ENCODE measurements around the gene CAMK2D. TPM values are rescaled to one million over a fixed set of nuclear protein-coding genes. Genes with fewer than 3 reads are reported as not detected.

CAMK2D gene
- total and polyA plus RNA-seq, 2 donors = 33.8 to 125 TPM

- WGBS = 11% methylated on average over 4 of the region's 4 CpGs
- Histone ChIP-seq H3K4me1 (ENCODE audit: insufficient read depth) (no peaks in the 10 kb centered on the region), H3K27ac (ENCODE audit: low read depth) (no peak overlapping the region), H3K4me3 (ENCODE audit: low read depth, low read length) (peak overlapping the region; percentile 65), H3K36me3 (ENCODE audit: insufficient read depth) (no peaks in the 10 kb centered on the region)
- DNase-seq (ENCODE audit: extremely low spot score) = no peak
Observed at GRCh38 chr4:113759696-113760093, 1.8 kb downstream of the CAMK2D start.

DNA sequence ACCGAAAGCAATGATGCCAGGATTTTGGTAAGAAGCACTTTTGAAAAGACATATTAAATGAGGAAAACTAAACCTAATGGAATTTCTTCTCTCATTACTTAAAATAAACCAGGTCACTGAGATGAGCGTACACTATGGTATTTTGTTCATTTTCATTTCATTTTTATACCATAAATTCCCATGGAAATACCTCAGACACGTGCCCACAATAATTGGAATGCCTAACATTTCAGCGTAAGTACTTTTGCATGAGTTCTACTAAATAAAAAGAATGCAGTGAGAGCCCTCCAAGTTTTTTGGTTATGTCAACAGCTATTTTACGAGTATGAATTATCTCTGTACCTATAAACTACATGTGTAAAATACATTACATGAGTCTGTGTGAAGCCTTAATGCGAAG, 3.2 kb downstream of the CAMK2D start:
- WGBS = 48% methylated on average over 6 of the region's 6 CpGs
- Histone ChIP-seq H3K4me1 (ENCODE audit: insufficient read depth) (no peaks in the 10 kb centered on the region), H3K4me3 (ENCODE audit: low read depth, low read length) (no peak overlapping the region), H3K27ac (ENCODE audit: low read depth) (no peak overlapping the region), H3K36me3 (ENCODE audit: insufficient read depth) (no peaks in the 10 kb centered on the region)
- DNase-seq (ENCODE audit: extremely low spot score) = no peak

- H3K36me3 ChIP-seq (ENCODE audit: insufficient read depth) = no peaks in the 10 kb centered on the region
- no peak for DNase-seq (ENCODE audit: extremely low spot score)
- no peaks in the 10 kb centered on the region for H3K4me1 ChIP-seq (ENCODE audit: insufficient read depth)
- 91% methylated on average over 3 of the region's 3 CpGs for WGBS
- no peak overlapping the region for H3K27ac ChIP-seq (ENCODE audit: low read depth)
- no peak overlapping the region for H3K4me3 ChIP-seq (ENCODE audit: low read depth, low read length)
Observed at GRCh38 chr4:113757486-113757885, 4.1 kb downstream of the CAMK2D start.

GRCh38 chr4:113756005-113756410, 5.5 kb downstream of the CAMK2D start:
- Histone ChIP-seq H3K27ac (ENCODE audit: low read depth) (no peak overlapping the region), H3K4me1 (ENCODE audit: insufficient read depth) (no peaks in the 10 kb centered on the region), H3K4me3 (ENCODE audit: low read depth, low read length) (no peak overlapping the region), H3K36me3 (ENCODE audit: insufficient read depth) (no peaks in the 10 kb centered on the region)
- 78% methylated on average over 1 of the region's 1 CpG for WGBS
- DNase-seq (ENCODE audit: extremely low spot score) = no peak

GRCh38 chr4:113750734-113751133, 10.8 kb downstream of the CAMK2D start:
- 99% methylated on average over 1 of the region's 1 CpG for WGBS
- no peak for DNase-seq (ENCODE audit: extremely low spot score)
- Histone ChIP-seq H3K4me1 (ENCODE audit: insufficient read depth) (no peaks in the 10 kb centered on the region), H3K4me3 (ENCODE audit: low read depth, low read length) (no peak overlapping the region), H3K27ac (ENCODE audit: low read depth) (no peak overlapping the region), H3K36me3 (ENCODE audit: insufficient read depth) (no peaks in the 10 kb centered on the region)

DNA sequence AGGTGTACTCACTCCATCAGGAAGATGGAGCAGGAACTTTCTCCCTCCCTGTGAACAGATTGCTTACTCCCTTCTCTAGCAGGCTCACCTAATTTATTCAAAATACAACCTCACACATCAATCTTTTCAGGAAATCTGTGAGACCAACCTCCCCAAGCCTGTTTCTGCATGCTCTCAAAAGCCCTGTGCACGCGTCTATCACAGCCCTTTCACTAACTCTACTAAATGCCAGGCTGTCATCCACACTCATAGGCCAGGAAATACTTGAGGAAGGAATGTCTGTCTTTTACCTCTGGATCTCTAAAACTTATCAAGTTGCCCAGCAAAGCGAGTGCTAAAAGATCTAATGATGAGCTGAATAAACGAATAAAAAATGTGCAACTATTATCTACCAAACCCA, 11.2 kb downstream of the CAMK2D start:
- no peak overlapping the region for H3K27ac ChIP-seq (ENCODE audit: low read depth)
- H3K4me3 ChIP-seq (ENCODE audit: low read depth, low read length) = no peak overlapping the region
- H3K4me1 ChIP-seq (ENCODE audit: insufficient read depth) = no peaks in the 10 kb centered on the region
- H3K36me3 ChIP-seq (ENCODE audit: insufficient read depth) = no peaks in the 10 kb centered on the region
- DNase-seq (ENCODE audit: extremely low spot score) = no peak
- WGBS = 92% methylated on average over 4 of the region's 4 CpGs

DNA sequence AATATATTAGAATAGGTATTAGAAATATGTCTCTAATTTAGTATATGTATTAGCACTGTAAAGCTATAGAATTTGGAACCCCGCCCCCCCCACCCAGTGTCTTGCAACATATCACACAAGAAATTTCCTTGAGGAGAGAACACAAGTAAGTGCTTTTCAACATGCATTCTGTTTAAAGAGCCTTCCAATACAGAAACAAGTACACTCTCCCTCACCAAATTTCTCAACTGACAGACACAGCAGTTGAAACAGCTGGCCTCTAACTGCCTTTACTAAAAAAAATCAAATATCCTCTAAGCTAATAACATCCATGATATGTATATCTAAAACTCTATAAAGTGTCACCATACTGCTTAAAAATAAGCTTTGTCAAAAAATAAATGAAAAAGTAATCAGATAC, 12.4 kb downstream of the CAMK2D start:
- no peak for DNase-seq (ENCODE audit: extremely low spot score)
- Histone ChIP-seq H3K36me3 (ENCODE audit: insufficient read depth) (peaks cover under 1% of the 10 kb centered on the region), H3K4me1 (ENCODE audit: insufficient read depth) (peaks cover 2% of the 10 kb centered on the region), H3K27ac (ENCODE audit: low read depth) (no peak overlapping the region), H3K4me3 (ENCODE audit: low read depth, low read length) (no peak overlapping the region)
- WGBS = 93% methylated on average over 1 of the region's 1 CpG

DNA sequence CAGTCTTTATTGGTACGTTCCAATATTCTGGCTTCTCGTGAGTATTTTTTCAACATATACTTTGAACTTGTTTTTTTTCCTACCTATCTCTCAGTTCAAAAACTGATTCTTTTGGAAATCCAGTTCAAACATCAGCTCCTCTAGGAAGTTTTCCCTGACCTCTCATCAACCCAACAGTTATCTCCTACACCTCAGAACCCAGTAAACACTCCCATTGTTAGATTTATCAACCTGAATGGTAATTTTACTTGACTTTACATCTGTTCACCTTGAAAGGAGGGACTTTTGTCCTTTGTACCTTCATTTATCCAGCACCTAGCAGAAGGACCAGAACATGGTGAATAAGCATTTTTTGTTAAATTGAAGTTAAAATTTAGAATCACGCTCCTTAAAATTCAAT, 13.6 kb downstream of the CAMK2D start:
- H3K4me3 ChIP-seq (ENCODE audit: low read depth, low read length) = no peak overlapping the region
- WGBS = 98% methylated on average over 3 of the region's 3 CpGs
- no peak for DNase-seq (ENCODE audit: extremely low spot score)
- no peak overlapping the region for H3K27ac ChIP-seq (ENCODE audit: low read depth)
- peaks cover 1% of the 10 kb centered on the region for H3K36me3 ChIP-seq (ENCODE audit: insufficient read depth)
- peaks cover 2% of the 10 kb centered on the region for H3K4me1 ChIP-seq (ENCODE audit: insufficient read depth)

DNA sequence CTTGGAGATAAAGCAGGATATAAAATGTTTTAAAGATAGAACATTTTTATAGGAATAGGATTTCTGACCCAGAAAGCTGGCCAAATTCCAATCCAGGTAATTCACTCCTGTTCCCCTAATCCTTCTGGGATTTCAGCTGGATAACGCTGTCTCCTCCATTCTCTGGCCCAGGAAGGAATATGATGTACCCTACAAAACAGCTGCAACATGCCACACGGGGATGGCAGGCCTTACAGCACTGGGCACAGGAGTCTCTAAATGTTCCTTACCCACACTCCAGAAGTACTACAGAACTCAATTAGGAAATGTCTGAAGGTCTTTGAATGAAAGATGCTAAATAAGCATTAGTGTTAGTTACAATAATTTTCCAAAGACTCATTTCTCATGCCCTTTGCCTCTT, 15.8 kb downstream of the CAMK2D start:
- no peak overlapping the region for H3K4me3 ChIP-seq (ENCODE audit: low read depth, low read length)
- 88% methylated on average over 2 of the region's 2 CpGs for WGBS
- no peak for DNase-seq (ENCODE audit: extremely low spot score)
- peaks cover 1% of the 10 kb centered on the region for H3K36me3 ChIP-seq (ENCODE audit: insufficient read depth)
- H3K4me1 ChIP-seq (ENCODE audit: insufficient read depth) = peaks cover 2% of the 10 kb centered on the region
- H3K27ac ChIP-seq (ENCODE audit: low read depth) = no peak overlapping the region

GRCh38 chr4:113744667-113745240, 16.8 kb downstream of the CAMK2D start:
- no peak overlapping the region for H3K4me3 ChIP-seq (ENCODE audit: low read depth, low read length)
- peaks cover 1% of the 10 kb centered on the region for H3K36me3 ChIP-seq (ENCODE audit: insufficient read depth)
- no peak overlapping the region for H3K27ac ChIP-seq (ENCODE audit: low read depth)
- no peak for DNase-seq (ENCODE audit: extremely low spot score)
- peaks cover 2% of the 10 kb centered on the region for H3K4me1 ChIP-seq (ENCODE audit: insufficient read depth)
- WGBS = 97% methylated on average over 4 of the region's 4 CpGs

DNA sequence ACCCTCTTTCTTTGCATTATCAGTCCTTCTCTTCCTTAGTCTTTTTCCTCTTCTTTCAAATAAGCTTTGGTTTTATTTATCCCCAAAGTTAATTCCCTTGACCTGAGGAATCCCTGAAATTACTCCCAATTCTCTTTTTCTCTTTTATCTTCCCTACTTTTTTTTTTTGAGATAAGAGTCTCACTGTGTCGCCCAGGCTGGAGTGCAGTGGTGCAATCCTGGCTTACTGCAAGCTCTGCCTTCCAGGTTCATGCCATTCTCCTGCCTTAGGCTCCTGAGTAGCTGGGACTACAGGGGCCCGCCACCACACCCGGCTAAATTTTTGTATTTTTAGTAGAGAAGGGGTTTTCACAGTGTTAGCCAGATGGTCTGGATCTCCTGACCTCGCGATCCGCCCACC, 17.8 kb downstream of the CAMK2D start:
- no peak for DNase-seq (ENCODE audit: extremely low spot score)

DNA sequence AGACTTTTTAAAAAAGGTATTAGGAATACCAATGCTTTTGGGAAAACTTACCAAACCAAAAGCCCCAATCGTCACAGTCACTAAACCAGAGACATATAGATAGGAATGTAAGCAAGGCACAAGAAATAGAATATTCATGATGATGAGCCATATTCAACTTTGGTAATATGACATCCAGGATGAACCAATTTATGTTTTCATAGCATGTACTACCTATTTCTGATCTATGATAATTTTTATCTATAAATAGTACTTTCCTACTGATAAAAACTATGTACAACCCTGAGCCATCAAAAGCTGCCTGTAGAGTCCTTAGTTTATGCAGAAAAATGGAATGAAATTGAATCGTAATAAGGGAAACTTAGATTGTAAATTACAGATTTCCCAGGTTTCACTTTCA, 18.9 kb downstream of the CAMK2D start:
- Histone ChIP-seq H3K4me3 (ENCODE audit: low read depth, low read length) (no peak overlapping the region), H3K27ac (ENCODE audit: low read depth) (no peak overlapping the region), H3K36me3 (ENCODE audit: insufficient read depth) (peaks cover 1% of the 10 kb centered on the region), H3K4me1 (ENCODE audit: insufficient read depth) (peaks cover 2% of the 10 kb centered on the region)
- 89% methylated on average over 2 of the region's 2 CpGs for WGBS
- no peak for DNase-seq (ENCODE audit: extremely low spot score)

More for the DNA sequence above, 17.8 kb downstream of the CAMK2D start:
- Histone ChIP-seq H3K4me1 (ENCODE audit: insufficient read depth) (peaks cover 2% of the 10 kb centered on the region), H3K36me3 (ENCODE audit: insufficient read depth) (peaks cover 1% of the 10 kb centered on the region), H3K27ac (ENCODE audit: low read depth) (no peak overlapping the region), H3K4me3 (ENCODE audit: low read depth, low read length) (no peak overlapping the region)
- WGBS = 91% methylated on average over 6 of the region's 6 CpGs

DNA sequence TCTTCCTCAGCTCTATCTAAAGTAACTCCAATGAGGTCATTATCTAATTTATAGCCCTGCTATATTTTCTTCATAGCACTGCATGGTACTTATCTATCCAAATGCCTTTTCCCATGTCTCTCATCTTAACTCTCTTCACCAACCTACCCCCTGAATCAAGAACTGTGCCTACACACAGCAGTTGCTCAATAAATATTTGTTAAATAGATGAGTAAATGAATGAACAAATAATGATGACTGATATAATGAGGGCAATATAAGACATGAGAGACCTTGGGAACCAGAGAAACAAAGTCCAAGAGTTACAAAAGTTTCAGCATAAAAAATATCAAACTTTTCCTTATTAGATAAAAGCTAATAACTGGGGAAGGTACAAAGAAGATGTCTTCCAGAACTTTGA, 19.6 kb downstream of the CAMK2D start:
- peaks cover 1% of the 10 kb centered on the region for H3K36me3 ChIP-seq (ENCODE audit: insufficient read depth)
- no peak for DNase-seq (ENCODE audit: extremely low spot score)
- H3K4me3 ChIP-seq (ENCODE audit: low read depth, low read length) = no peak overlapping the region
- H3K4me1 ChIP-seq (ENCODE audit: insufficient read depth) = peaks cover 2% of the 10 kb centered on the region
- no peak overlapping the region for H3K27ac ChIP-seq (ENCODE audit: low read depth)

DNA sequence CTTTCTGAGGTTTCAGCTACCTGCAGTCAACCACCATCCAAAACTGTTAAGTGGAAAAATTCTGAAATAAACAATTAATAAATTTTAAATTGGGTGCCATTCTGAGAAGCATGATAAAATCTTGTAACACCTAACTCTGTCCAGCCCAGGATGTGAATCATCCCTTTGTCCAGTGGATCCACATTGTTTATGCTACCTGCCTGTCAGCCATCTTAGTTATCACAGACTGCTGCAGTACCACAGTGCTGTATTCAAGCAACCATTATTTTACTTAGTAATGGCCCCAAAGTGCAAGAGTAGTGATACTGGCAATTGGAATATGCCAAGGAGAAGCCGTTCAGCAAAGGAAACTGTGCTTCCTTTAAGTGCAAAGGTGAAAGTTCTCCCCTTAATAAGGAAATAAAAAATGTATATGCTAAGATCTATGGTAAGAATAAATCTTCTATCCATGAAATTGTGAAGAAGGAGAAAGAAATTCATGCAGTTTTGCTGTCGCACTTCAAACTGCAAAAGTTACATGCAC, 20.6 kb downstream of the CAMK2D start:
- DNase-seq (ENCODE audit: extremely low spot score) = no peak
- no peak overlapping the region for H3K4me3 ChIP-seq (ENCODE audit: low read depth, low read length)
- no peak overlapping the region for H3K27ac ChIP-seq (ENCODE audit: low read depth)
- H3K36me3 ChIP-seq (ENCODE audit: insufficient read depth) = peaks cover 1% of the 10 kb centered on the region
- peaks cover 2% of the 10 kb centered on the region for H3K4me1 ChIP-seq (ENCODE audit: insufficient read depth)
- WGBS = 96% methylated on average over 2 of the region's 2 CpGs

DNA sequence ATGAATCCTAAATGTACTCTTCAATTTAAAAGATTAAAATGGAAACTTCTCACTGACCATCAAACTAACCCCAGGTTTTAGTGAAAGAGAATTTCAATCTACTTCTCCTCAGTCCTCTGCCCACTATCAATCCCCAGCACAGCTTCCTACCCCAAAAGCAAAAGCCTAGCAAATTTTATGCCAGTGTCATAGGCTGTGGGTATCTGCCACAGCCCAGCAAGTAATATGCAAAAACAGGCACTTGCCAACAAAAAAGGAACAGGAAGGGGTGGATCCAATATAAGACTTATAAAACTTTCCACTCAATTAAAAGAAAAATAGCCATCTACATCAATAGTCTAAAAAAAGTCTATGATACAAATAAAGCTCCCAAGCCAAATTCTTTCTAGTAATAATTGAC, 22.3 kb downstream of the CAMK2D start:
- no peak overlapping the region for H3K4me3 ChIP-seq (ENCODE audit: low read depth, low read length)
- H3K27ac ChIP-seq (ENCODE audit: low read depth) = no peak overlapping the region
- no peaks in the 10 kb centered on the region for H3K4me1 ChIP-seq (ENCODE audit: insufficient read depth)
- peaks cover 1% of the 10 kb centered on the region for H3K36me3 ChIP-seq (ENCODE audit: insufficient read depth)
- DNase-seq (ENCODE audit: extremely low spot score) = no peak
